ELR (cell line): ENCODE results near the gene FBXL20.
A peak's percentile ranks its signal among the peaks of the same experiment; 100 is the strongest.
"Not testable (repeated sequence)": the region's sequence is repeated elsewhere in the genome, so short reads cannot be mapped to it uniquely, and the experiment has no call there.

Experiments
- DNase-seq: peaks from one replicate; pipeline ENCODE4 v3.0.0-alpha.2; 2015; ENCODE audit warnings: low read depth

Gene FBXL20

DNA sequence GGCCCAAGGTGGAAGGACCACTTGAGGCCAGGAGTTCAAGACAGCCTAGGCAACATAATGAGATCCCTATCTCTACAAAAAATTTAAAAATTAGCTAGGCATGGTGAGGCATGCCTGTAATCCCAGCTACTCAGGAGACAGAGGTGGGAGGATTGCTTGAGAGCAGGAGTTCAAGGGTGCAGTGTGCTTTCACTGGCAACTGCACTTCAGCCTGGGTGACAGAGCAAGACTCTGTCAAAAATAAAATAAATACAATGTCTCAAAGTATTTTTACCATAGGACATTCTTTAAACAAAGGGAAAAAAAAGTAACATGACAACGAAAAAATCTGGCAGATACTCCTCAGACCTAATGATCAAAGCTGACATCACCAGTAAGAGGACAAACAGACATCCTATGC lies 72.6 kb downstream of the FBXL20 start:
- no peak for DNase-seq

DNA sequence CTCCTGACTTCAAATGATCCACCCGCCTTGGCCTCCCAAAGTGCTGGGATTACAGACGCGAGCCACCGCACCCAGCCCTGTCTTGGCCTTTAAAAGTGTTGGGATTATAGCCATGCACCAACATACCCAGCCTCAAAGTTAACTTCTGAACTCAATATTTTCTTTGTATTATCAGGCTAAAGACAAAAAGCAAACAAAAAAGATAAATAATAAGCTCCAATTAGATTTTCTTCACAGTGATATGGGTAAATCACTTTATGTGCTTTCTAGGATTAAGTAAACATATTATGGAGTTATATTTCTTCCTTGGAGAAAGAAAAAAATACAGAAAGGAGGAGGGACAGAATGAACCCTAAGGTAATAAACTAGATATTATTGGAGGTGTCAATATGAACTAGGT lies 74.3 kb downstream of the FBXL20 start:
- no peak for DNase-seq

DNA sequence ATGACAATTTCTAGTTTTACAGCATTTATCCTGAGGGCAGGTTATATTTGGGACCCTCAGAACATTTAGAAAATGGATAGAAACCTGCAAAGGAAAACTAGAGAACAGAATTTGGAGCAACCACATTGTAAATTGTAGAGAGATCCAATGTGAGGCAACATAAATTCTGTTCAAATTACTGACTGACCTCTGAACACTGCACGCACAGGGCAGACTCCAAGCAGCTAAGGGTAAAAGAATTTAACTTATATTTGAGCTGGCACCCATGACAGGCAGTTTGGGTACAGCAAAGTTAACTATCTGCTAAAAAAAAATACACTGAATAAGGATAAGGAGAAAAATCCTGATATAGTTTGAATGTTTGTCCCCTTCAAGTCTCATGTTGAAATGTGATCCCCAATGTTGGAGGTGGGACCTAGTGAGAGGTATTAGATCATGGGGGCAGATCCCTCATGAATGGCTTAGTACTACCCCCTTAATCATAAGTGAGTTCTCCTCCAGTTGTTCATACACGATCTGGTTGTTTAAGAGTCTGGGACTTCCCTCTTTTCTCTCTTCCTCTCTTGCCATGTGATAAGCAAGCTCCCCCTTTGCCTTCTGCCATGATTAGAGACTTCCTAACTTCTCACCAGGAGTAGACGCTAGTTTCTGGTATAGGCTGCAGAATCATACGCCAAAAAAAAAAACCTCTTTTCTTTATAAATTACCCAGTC lies 75.7 kb downstream of the FBXL20 start:
- DNase-seq, result no peak

DNA sequence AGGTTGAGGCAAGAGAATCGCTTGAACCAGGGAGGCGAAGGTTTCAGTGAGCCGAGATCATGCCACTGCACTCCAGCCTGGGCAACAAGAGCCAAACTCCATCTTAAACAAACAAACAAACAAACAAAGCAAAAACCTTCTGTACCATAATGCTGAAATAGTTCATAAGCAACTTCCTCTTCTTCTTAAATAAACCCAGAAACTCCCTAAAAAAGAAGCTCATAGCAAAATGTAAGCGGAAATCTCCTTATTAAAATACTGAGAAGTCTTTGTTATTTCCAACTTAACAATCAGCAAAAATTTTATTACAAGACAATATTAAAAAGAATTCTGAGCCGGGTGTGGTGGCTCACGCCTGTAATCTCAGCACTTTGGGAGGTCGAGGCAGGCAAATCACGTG lies 82.8 kb downstream of the FBXL20 start:
- DNase-seq, result no peak

DNA sequence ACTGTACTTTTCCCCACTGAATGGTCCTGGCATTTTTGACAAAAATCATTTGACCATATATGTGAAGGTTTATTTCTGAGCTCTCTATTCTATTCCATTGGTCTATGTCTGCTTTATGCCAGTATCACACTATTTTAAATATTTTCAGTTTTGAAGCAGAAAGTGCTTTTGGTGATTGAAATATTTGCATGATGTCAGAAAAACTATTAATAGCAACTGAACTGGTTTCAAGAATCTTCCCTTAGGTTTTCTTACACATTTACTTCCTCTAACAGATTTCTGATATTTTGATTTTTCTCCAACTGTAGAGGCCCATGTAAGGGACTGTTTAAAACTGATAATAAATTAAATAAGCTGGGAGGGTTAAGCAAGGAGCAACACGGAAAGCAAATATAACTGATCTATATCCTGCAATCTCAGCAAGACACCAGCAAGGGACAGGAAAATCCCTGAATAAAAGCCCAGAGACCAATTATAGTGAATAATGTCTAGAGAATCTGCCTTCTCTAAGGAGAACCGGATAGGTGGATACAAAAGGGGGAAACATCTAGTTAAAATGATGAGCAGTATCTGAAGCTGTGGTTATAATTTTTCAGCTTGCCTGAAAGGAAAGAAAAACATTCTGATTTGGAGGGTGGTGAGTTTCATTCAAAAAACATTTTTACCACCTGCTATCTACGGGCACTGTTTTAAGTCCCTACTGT lies 94.8 kb downstream of the FBXL20 start:
- DNase-seq, result no peak

DNA sequence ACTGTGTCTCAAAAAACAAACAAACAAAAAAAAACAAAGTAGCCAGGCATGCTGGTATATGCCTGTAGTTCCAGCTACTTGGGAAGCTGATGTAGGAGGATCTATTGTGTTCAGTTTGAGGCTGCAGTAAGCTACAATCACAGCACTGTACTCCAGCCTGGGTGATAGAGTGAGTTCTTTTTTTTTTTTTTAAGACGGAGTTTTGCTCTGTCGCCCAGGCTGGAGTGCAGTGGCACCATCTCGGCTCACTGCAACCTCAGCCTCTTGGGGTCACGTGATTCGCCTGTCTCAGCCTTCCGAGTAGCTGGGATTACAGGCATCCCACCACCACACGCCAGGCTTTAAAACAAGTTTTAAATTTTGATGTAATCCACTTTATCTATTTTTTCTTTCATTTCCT lies 95.4 kb downstream of the FBXL20 start:
- no peak for DNase-seq

DNA sequence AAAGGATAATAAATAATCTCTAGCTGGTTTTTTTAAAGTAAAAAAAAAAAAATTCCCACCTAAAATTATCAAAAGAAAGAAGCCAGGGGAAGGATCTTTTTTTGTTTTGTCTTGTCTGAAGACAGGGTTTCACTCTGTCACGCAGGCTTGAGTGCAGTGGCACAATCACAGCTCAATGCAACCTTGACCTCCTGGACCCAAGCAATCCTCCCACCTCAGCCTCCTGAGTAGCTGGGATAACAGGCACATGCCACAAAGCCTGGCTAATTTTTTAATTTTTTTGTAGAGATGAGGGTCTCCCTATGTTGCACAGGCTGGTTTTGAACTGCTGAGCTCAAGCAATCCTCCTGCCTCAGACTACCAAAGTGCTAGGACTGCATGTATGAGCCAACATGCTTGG lies 97.2 kb downstream of the FBXL20 start:
- no peak for DNase-seq

DNA sequence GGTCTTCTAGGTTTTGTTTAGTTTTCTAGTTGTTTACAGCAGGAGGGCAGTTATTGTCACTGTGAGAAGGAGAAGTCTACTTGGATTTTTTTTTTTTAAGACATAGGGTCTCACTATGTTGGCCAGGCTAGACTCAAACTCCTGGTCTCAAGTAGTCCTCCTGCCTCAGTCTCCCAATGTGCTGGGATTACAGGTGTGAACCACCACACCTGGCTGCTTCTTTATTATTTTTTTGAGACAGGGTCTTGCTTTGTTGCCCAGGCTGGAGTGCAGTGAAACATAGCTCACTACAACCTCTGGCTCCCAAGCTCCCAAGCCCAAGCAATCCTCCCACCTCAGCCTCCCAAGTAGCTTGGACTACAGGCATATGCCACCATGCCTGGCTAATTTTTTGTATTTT lies 107.4 kb downstream of the FBXL20 start:
- no peak for DNase-seq

DNA sequence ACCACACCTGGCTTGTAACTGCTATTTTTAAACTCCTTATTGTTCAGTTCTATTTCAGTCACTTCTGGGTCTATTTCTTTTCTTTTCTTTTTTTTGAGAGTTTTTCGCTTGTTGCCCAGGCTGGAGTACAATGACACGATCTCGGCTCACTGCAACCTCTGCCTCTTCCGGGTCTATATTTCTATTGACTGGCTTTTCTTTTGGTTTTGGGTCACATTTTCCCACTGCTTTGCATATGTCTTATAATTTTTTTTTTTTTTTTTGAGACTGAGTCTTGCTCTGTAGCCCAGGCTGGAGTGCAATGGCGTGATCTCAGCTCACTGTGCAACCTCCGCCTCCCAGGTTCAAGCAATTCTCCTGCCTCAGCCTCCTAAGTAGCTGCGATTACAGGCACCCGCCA lies 108.9 kb downstream of the FBXL20 start:
- DNase-seq, result not testable (repeated sequence)

DNA sequence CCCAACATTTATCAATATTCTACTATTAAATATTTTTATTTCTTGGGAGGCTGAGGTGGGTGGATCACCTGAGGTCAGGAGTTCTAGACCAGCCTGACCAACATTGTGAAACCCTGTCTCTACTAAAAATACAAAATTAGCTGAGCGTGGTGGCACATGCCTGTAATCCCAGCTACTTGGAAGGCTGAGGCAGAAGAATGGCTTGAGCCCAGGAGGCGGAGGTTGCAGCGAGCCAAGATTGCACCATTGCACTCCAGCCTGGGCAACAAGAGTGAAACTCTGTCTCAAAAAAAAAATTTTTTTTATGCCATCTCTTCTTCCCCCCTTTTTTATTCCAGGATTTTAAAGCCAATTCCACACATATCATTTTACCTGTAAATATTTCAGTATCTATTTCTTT lies 114.9 kb downstream of the FBXL20 start:
- DNase-seq, result not testable (repeated sequence)

DNA sequence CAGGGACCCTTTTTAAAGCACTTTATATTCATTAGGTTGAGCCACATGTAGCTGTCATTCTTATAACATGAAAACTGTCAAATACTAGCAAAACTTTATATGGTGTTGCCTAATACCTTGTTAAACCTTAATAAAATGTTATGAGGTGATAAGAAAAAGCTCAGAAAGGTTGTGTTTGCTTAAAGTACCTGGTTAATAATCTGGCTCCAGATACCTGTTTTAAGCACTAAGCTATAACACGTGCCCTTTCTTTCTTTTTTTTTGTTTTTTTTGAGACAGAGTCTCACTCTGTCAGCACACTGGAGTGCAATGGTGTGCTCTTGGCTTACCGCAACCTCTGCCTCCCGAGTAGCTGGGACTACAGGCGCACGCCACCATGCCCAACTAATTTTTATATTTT lies 116.7 kb downstream of the FBXL20 start:
- DNase-seq, result no peak

DNA sequence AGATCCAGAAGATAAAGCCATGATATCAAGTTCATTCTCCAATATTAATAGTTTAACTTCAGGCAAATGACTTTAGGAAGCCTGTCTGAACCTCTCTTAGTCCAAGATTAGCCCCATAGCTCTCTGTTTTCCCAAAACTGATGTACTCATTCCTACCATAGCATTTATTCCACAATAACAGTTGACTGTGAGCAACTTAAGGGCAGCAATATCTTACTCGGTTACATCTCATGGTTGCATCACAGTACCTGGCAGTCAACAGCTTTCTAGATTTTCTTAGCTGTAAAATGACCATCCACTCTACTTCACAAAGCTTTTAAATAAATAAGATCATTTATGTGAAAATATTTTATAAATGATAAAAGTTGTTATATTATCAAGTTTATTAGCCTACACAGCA lies 117.5 kb downstream of the FBXL20 start:
- no peak for DNase-seq

DNA sequence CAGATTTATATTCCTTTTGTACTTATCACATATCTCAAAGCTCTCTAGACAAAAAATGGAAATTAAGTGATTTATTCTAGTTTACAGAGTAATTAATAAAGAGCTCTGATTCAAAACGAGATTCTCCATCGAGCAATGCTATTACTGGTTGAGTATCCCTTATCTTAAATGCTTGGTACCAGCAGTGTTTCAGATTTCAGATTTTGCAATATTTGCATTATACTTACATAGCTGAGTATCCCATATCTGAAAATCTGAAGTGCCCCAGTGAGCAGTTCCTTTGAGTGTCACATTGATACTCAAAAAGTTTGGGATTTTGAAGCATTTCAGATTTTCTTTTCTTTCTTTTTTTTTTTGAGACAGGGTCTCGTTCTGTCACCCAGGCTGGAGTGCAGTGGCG lies 118.3 kb downstream of the FBXL20 start:
- DNase-seq, result no peak

DNA sequence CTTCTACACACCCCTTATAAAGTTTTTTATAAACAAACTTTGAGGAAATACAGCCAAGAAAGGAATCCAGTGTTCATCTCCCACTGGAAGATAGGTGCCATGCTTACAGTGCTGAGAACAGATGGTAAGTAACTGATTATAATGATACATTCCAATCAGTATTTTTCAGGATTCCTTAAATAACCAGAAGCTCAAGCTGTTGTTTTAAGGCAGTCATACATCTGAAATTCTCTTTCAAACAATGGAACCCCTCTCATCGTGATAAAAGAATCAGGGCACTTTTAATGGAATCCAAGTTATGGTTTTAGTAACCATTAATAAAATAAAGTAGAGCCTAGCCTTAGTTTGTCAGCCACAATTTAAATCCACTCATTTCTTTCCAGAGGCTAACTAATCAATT lies 119.6 kb downstream of the FBXL20 start:
- no peak for DNase-seq

DNA sequence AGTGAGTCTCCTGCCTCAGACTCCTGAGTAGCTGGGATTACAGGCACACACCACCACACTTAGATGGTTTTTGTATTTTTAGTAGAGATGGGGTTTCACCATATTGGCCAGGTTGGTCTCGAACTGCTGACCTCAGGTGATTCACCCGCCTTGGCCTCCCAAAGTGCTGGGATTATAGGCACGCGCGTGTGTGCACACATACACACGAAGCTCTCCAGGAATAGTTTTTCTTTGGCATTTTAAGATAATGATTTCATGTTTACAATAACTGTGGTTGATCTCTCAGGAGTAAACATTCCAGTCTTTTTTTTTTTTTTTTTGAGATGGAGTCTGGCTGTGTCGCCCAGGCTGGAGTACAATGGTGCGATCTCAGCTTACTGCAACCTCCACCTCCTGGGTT lies 123.2 kb downstream of the FBXL20 start:
- not testable (repeated sequence) for DNase-seq

DNA sequence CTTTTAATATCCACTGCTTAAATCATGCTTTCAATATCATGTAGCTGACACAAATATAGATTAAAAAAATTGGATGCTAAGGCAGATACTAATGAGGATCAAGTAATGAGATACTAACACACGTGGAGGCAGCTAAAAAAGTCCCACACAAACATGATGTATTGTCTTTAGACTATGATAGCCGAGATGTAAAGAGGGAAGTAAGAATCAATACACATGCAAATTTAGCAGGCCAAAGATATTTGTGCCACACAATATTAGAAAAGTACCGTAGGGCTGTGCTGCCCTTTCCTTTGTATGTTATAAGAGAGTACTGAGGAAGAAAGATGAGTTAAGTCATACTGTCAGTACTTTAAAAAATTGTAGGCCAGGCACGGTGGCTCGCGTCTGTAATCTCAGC lies 124.3 kb downstream of the FBXL20 start:
- no peak for DNase-seq

DNA sequence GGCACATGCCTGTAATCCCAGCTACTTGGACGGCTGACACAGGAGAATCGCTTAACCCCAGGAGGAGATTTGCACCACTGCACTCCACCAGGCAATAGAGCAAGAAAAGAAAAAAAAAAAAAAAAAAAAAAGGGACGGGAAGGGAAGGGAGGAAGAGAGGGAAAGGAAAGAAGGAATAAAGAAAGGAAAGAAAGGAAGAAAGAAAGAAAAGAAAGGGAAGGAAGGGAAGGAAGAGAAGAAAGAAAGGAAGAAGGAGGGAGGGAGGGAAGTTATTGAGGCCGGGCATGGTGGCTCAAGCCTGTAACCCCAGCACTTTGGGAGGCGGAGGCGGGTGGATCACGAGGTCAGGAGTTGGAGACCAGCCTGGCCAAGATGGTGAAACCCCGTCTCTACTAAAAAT lies 125.3 kb downstream of the FBXL20 start:
- no peak for DNase-seq

DNA sequence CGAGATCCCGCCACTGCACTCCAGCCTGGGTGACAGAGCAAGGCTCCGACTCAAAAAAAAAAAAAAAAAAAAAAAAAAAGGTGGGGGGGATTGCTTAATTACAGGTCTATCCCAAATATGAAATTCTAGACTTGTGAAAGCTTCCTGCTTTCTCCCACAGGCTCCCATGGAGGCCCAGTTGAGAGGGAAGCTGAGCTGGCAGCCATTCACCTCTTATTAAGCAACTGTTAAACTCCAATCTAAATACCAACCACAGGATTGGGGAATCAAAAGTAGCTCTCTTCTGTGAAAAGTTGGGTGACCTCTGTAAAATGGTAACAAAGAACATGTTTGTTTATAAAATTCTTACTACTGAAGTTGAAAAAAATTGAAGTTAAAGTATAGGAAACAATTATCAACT lies 129.9 kb downstream of the FBXL20 start:
- no peak for DNase-seq

DNA sequence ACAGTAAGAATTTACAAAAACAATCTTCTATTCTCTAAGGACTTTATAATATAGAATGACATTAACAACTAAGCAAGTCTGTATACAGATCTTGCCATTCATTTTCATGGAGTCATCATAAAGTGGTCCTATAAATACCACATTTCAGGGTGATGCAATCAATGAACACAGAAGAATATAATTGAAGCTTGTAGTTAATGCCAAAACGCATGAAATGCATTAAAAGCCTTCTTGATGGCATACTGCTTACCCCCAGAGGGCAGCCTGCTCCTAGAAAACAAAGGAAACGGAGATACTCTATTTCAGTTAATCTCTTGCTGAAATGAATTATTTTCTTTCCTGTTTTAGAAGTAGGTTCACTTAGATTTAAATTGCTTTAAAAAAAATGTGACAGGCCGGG lies 130.5 kb downstream of the FBXL20 start:
- peak; percentile 63 for DNase-seq

DNA sequence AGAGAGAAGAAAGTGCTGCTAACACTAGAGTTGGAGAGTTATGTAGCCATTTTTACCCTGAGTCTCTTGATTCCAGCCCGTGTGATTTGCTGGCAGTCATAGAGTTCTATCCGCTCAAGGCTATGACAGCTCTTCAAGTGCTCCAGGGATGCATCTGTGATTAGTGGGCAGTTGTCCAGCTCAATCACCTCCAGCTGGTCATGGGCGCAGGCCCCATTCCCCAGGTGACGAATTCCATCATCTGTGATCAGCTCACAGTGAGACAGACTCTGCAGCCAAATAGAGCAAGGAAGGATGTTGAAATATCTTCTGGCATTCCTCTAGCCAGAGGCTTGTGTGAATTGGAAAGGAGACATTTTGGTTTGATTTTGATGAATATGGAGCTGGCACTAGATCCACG lies 137.3 kb downstream of the FBXL20 start:
- DNase-seq, result no peak

DNA sequence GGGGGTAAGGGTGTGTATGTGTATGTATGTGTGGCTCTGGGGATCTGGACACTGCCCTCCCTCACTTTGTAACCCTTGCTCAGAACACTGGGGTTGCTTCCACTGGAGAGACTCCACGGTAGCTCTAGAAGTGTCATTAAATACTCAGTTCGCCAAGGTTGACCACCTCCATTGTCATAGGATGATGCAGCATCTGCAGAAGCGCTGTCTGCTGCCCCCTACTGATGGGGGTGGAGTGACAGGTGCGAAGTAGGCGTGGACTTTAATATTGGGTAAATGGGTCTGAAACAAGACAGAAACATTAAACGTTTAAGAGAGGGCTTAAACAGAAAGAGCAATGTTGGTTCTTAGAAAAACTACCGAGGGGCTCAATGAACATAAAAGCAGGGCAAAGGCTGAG lies 140.1 kb downstream of the FBXL20 start:
- DNase-seq, result no peak

DNA sequence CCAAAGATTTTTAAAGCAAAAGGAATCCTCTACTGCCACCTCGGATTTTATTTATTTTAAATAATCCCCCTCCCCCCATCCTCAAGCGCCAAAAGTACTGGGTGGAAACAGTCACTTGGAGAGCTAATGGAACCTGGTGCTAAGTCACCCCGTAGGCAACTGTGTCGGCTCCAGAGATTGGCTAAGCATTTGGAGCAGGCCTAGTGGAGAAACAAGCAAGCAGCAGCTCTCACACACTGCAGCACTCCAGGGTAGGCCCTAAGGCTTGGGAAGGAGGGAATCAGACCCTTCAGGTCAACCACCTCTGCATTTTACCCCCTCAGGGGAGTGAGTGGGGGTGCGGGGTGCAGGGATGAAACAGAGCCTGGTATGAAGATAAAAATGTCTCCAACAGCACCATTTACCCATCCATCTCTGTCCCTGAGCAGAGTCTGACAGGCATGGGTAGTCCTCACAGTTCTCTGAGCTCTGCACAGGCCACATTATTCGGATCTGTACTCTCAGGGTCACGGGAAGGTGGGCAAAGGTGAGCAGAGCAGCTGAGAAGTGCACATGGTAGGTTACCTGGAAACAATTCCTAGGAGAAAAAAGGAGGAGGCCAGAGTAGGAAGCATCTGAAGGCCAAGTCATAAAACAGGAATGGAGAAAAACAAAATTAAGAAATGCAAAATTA lies 148.5 kb downstream of the FBXL20 start:
- DNase-seq, result no peak

DNA sequence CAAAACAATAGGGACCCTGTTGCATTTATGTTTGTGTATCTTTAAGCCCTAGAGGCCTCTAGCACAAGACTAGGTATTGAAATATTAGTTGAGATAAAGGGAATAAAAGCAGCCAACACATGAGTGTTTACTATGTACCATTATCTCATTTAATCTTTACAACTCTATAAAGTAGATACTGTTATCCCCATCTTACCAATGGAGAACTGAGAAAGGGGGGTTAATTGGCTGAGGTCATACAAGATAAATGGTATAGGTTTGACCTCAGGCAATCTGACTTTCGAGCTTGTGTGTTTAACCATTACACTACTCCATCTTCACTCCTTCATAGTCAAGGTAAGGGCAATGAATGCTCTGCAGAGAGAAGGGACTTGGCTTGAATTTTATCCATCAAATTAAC lies 149.4 kb downstream of the FBXL20 start:
- no peak for DNase-seq
